ENCODE measurements around the gene CD164.
"Not testable (repeated sequence)": the region's sequence is repeated elsewhere in the genome, so short reads cannot be mapped to it uniquely, and the experiment has no call there.

The CD164 gene

GRCh38 chr6:109374326-109374892 lies 7.9 kb downstream of the CD164 start:
- DNase-seq (ENCODE audit: low read depth) = no peak

DNA sequence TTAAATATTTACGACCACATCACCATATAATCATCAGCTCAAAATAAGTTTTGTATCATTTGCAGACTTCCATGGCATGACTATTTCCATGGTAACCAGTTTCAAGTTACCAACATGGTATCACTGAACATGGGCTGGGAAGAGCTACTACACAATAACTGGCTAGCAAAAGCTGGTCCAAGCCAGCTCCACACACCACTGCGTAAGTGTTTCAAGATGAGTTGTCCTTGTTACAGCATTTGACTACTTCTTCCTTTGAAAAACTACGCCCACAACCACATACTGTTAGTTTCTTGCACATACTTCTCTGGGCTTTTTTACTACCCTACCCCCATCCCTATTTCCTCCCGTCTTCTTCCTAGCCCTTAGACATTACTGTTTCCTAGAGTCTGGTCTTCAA lies 8.5 kb downstream of the CD164 start:
- DNase-seq (ENCODE audit: low read depth) = no peak

DNA sequence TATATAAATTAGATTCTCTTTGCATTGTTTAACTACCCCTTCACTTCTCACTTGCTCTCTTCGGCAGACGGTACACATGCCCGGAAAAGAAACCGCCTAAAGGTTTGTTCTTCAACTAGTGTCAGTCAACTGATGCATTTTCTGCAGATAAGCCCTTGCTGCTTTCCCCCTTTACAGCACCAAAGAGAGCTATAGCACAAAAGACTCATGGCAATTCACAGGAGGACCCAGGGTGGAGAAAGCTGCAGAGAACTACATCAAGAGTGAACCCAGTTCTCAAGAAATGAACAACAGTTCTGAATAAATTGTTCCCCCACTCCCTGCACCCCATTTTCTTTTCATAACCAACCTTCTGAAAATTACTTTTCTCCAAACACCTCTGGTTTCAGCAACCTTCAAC lies 8.9 kb downstream of the CD164 start:
- no peak for DNase-seq (ENCODE audit: low read depth)

- DNase-seq (ENCODE audit: low read depth) = no peak
These were observed 10.1 kb downstream of the CD164 start for GRCh38 chr6:109372130-109372529.

GRCh38 chr6:109370792-109371191 lies 11.5 kb downstream of the CD164 start:
- DNase-seq (ENCODE audit: low read depth) = no peak

GRCh38 chr6:109370336-109370735 lies 11.9 kb downstream of the CD164 start:
- DNase-seq (ENCODE audit: low read depth) = no peak

GRCh38 chr6:109369728-109370127 lies 12.5 kb downstream of the CD164 start:
- DNase-seq (ENCODE audit: low read depth) = no peak

DNA sequence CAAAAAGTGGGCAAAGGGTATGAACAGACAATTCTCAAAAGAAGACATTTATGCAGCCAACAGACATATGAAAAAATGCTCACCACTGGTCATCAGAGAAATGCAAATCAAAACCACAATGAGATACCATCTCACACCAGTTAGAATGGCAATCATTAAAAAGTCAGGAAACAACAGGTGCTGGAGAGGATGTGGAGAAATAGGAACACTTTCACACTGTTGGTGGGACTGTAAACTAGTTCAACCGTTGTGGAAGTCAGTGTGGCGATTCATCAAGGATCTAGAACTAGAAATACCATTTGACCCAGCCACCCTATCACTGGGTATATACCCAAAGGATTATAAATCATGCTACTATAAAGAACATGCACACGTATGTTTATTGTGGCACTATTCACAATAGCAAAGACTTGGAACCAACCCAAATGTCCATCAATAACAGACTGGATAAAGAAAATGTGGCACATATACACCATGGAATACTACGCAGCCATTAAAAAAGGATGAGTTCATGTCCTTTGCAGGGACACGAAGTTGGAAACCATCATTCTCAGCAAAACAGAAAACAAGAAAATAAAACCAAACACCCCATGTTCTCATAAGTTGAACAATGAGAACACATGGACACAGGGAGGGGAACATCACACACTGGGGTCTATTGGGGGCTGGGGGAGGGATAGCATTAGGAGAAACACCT lies 17.7 kb downstream of the CD164 start:
- not testable (repeated sequence) for DNase-seq (ENCODE audit: low read depth)

DNA sequence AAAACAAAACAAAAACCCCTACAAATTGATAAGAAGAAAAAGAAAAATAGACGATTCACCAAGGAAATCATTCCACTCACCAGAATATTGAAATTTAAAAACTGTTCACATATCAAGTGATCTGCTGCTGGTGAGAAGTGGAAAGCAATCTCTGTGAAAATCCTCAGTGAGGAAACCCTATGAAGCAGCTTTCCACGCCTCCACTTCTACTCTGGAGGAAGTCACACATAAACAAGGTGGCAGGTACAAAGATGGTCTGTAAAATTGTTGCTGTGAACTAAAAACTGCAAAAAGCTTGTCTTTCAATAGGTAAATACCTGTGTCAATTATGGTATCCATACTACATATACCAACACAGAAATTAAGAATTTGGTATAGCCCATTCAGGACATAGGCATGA lies 18.5 kb downstream of the CD164 start:
- no peak for DNase-seq (ENCODE audit: low read depth)

GRCh38 chr6:109362102-109362884 lies 20.0 kb downstream of the CD164 start:
- DNase-seq (ENCODE audit: low read depth) = no peak

DNA sequence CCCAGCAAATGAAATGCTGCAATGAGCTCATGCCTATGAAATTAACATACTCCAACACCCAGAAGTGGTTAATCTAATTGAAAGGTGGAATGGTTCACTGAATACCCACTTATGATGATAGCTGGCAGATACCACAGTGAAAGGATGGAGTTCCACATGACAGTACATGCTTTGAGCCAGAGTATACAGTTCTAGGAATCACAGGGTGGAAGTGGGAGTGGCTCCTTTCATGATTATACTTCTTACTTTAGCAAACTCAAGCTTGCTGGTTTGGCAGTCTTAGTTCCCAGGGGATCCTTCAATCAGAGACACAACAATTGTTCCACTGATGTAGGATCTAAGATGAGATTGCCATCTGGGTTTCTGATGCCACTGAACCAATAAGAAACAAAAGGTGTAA lies 21.5 kb downstream of the CD164 start:
- DNase-seq (ENCODE audit: low read depth) = no peak

DNA sequence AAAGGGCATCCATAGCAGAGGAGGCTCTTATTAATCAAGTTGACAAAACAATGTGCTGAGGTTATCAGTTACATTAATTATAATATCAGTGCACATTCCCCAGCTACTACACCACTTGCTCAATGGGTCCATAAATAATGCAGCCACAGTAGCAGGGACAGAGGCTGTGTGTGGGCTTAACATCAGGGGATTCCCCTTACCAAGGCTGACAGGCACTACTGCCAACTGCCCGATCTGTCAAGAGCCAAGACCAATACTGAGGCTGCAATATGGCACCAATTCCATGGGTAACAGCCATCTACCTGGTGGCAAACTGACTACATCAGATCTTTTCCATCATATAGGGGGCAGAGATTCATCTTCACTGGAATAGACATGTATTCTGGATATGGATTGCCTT lies 22.0 kb downstream of the CD164 start:
- no peak for DNase-seq (ENCODE audit: low read depth)

GRCh38 chr6:109359248-109359647 lies 23.0 kb downstream of the CD164 start:
- DNase-seq (ENCODE audit: low read depth) = no peak

GRCh38 chr6:109358204-109358603 lies 24.1 kb downstream of the CD164 start:
- DNase-seq (ENCODE audit: low read depth) = no peak

GRCh38 chr6:109356237-109356636 lies 26.0 kb downstream of the CD164 start:
- DNase-seq (ENCODE audit: low read depth) = no peak

- peak; percentile 29 for DNase-seq (ENCODE audit: low read depth)
These were observed 30.8 kb downstream of the CD164 start for GRCh38 chr6:109351231-109352130.

DNA sequence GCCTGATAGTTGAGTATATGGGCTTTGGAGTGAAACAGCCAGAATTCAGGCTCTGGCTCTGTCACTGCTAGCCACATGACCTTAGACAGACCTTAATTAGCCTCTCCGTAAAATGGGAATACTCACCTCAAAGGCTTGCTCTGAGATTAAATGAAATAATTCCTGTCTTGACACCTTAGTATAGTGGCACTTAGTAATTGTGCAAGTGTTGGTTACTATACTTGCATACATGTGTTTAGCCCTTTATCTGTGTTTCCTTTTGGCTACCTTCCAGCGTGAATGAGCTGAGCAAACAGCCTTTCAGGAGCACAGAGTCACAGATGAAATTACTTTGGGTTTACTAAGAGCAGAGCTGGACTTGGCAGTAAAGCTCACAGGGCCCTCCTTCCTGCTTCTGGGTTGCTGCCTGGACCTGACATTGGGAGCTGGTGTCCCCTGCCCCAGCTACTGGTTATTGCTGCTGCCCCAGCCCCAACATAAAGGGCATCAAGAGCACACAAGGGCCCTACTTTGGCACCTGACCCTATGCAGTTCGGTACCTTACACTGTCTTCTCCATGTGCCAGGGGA lies 32.8 kb downstream of the CD164 start:
- peak; percentile 45 for DNase-seq (ENCODE audit: low read depth)

DNA sequence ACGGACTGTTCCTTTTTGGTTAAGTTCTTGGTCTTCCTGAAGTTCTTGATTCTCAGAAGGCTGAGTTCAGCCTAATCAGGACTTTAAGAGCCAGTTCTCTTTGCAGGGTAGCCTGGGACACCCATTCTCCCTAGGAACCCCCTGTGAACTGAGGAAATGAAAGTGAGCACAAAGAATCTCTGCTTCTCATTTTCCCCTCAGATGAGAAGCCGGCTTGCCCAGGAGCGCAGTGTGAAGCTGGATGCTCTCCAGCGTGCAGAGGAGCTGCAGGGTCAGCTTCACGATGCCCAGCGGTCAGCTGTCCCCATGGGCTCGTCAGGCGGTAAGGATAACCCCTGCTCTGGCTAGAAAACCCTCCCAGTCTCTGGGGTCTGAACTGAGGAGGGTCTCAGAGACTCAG lies 34.0 kb downstream of the CD164 start:
- no peak for DNase-seq (ENCODE audit: low read depth)

DNA sequence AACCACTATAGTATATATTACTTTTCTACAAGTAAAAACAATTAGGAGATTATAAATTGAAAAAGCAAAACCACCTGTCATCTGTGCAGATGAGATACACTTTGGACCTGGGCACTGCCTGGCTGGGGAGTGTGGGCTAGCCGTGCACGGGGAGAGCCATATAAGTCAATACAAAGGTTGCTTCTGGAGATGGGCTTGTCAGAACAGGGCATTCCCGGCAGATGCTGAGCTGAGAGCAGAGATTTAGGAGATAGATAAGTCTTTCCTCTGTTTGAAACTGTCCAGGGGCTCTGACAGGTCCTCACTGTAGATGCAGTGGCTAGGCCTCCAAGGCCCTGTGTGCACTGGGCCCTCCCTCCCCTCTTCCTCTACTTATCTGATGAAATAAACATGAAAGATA lies 34.5 kb downstream of the CD164 start:
- DNase-seq (ENCODE audit: low read depth) = no peak

- DNase-seq (ENCODE audit: low read depth) = no peak
These were observed 36.3 kb downstream of the CD164 start for GRCh38 chr6:109345986-109346385.

DNA sequence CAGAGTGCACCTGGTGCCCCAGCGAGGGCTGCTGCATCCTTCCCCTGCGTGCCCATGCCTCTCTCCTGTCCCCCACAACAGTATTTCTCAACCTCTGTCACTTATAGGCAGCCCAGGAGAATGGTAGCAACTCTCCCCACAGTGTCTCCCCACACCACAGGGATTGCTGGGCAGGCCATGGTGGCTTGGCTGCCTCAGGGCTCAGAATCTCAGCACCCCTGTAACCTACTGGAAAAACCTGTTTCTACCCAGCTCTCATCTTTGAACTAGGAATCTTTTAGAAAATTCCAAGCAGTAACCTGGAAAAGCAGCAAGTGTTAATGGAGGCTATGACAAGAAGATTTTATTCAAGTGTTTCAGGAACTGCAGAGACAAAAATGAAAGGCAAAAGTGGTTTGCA lies 38.0 kb downstream of the CD164 start:
- no peak for DNase-seq (ENCODE audit: low read depth)

- no peak for DNase-seq (ENCODE audit: low read depth)
These were observed 38.7 kb downstream of the CD164 start for GRCh38 chr6:109343518-109343917.
